ENCODE results near the gene YBX1. TPM values are rescaled to one million over a fixed set of nuclear protein-coding genes. Genes with fewer than 3 reads are reported as not detected.

The YBX1 gene
- total RNA-seq (2016; rRNA removed; fragmentation: Illumina TruSeq; extraction: Trizol), result 500 and 628 TPM in 2 replicates
- 2,635 and 2,855 TPM in 2 replicates for total RNA-seq (2016; cell fraction: cytosol; rRNA removed; fragmentation: Illumina TruSeq; extraction: Trizol; ENCODE audit: low read depth)
- total RNA-seq (2016; cell fraction: insoluble cytoplasmic fraction; rRNA removed; fragmentation: Illumina TruSeq; extraction: Trizol), result 446 and 624 TPM in 2 replicates
- total RNA-seq (2016; cell fraction: membrane; rRNA removed; fragmentation: Illumina TruSeq; extraction: Trizol), result 2,272 and 2,458 TPM in 2 replicates
- total RNA-seq (2016; cell fraction: nucleus; rRNA removed; fragmentation: Illumina TruSeq; extraction: Trizol), result 173 and 199 TPM in 2 replicates
- polyA plus RNA-seq (2011; rRNA removed), result 228 and 339 TPM in 2 replicates
- 382 and 398 TPM in 2 replicates for polyA plus RNA-seq (2011; cell fraction: cytosol; rRNA removed)
- polyA plus RNA-seq (2011; cell fraction: nucleus; rRNA removed), result 111 and 112 TPM in 2 replicates
- 423 and 572 TPM in 2 replicates for polyA plus RNA-seq (2012)
- 6,320 and 6,728 TPM in 2 replicates for polyA plus RNA-seq (2016; cell fraction: cytosol; fragmentation: Illumina TruSeq; extraction: Trizol; ENCODE audit: low read depth)
- polyA plus RNA-seq (2016; cell fraction: insoluble cytoplasmic fraction; fragmentation: Illumina TruSeq; extraction: Trizol; ENCODE audit: low read depth), result 864 and 1,004 TPM in 2 replicates
- 4,286 and 4,875 TPM in 2 replicates for polyA plus RNA-seq (2016; cell fraction: membrane; fragmentation: Illumina TruSeq; extraction: Trizol; ENCODE audit: low read depth)
- polyA plus RNA-seq (2016; cell fraction: nucleus; fragmentation: Illumina TruSeq; extraction: Trizol; ENCODE audit: insufficient read depth, low read depth), result 505 and 511 TPM in 2 replicates
- polyA minus RNA-seq (2011; rRNA and poly(A)+ RNA removed; ENCODE audit: low replicate concordance), result 85.6 and 223 TPM in 2 replicates
- polyA minus RNA-seq (2011; cell fraction: cytosol; rRNA and poly(A)+ RNA removed), result 140 and 193 TPM in 2 replicates
- polyA minus RNA-seq (2011; cell fraction: nucleus; rRNA and poly(A)+ RNA removed), result 69.1 and 71.2 TPM in 2 replicates
- percentile 99 among the genes with signal in this experiment for Bru-seq, nascent RNA
- percentile 98 among the genes with signal in this experiment for BruChase-seq, experiment 1, labeled RNA remaining after a 6-hour chase
- BruChase-seq, experiment 2, labeled RNA remaining after a 2-hour chase, result percentile 97 among the genes with signal in this experiment
- long read RNA-seq, experiment 1, transcript YBX1-201 (8 exons, 1,514 nt), result major isoform, 52 of 212 reads
- long read RNA-seq, experiment 1, partial matches to known transcripts, result 158 of 212 reads
- long read RNA-seq, experiment 1, other reads (novel, unspliced or antisense), result 1 of 212 reads
- long read RNA-seq, experiment 2, transcript YBX1-201 (8 exons, 1,514 nt), result major isoform, 812 of 1,015 reads
- long read RNA-seq, experiment 2, partial matches to known transcripts, result 170 of 1,015 reads
- long read RNA-seq, experiment 2, other reads (novel, unspliced or antisense), result 31 of 1,015 reads

DNA sequence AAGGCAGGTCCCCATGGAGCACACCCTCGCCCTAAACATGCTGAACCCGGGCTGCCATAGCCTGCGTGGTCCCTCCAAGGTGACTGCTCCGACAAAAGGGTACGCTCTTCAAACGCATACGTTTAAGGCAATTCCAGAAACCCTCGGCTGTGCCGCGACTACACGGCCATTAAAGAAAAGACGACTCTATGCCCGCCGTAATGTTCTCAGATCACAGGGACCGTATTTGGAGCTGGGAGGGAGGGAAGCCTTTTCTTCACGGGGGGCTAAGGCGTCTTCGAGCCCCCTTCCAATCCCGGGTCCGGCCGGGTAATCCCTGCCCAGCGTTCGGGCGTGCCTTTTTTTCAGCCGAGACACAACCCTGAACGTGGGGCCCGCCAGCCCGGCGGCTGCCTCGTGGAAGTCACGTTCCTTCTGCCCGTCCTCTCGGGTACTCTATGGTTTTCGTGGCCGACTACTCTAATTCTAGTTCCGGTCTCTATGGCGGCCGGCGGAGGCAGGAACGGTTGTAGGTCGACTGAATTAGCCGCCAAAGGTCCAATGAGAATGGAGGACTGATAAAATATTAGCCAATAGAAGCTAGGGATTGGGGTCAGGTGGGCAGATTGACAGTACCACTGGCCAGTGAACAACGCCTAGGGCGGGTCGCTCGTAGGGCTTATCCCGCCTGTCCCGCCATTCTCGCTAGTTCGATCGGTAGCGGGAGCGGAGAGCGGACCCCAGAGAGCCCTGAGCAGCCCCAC, at the start of gene YBX1:
Gene YBX1, plus strand, starts transcription at position 678 of the 743 bp plus-strand sequence. CDS start 148 bp downstream, outside the sequence.
- ChIA-PET POLR2A (interaction anchor here (0.6 to 5.3 kb wide), 25 partner anchors 8 to 298 kb away, joined by 3 to 51 read pairs (median 5); partner anchors contain the start of genes C1orf50, CLDN19, P3H1 and PPIH), CTCF (ENCODE audit: low intra/inter-chr PET ratio, low total read pairs) (no interaction called here)
- intact Hi-C loops (cut with micrococcal nuclease; ENCODE audit: unreplicated experiment) (loop anchor here (2.0 kb wide), 1 partner anchor 23 kb away; the partner anchor contains the start of gene PPIH), in situ Hi-C loops (cut with HindIII; ENCODE audit: extremely low pct_ligation_motif_present, low pct_unique_long_range_greater_than_20kb) (no loop called here)
- Histone ChIP-seq H2AFZ (ENCODE audit: low read length) (no peak within 1 kb of the TSS), H3K4me1 (ENCODE audit: insufficient read depth, low read length) (peaks cover 46% of the 10 kb centered on the region), H3K9ac (ENCODE audit: insufficient read depth, low read depth, low read length) (peak within 1 kb of the TSS; percentile 97), H3K9me3 (ENCODE audit: low read length) (no peaks in the 10 kb centered on the region), H4K20me1 (ENCODE audit: insufficient read depth, low read length) (peaks cover 38% of the 10 kb centered on the region), H3K27ac (ENCODE audit: extremely low read length, insufficient read depth, low read length) (peak within 1 kb of the TSS; percentile 95), H3K79me2 (ENCODE audit: insufficient read depth, low read length) (peaks cover 61% of the 10 kb centered on the region), H3K27me3 (ENCODE audit: control insufficient read depth in 1 of 2, insufficient read depth in 2 of 2, low read length in 2 of 2) (no peaks in the 10 kb centered on the region; a peak in 1 of 5 replicates), H3K4me2 (ENCODE audit: low read depth, low read length) (peak within 1 kb of the TSS; percentile 99), H3K4me3 (replicated peaks in 1 of 3; ENCODE audit: insufficient read depth in 1 of 3, low read depth in 2 of 3, low read length in 3 of 3) (peak within 1 kb of the TSS; percentile 76 to 87 (median 86)), H3K36me3 (replicated peaks in 1 of 2; ENCODE audit: control insufficient read depth in 1 of 2, insufficient read depth in 2 of 2, low read length in 2 of 2) (peaks cover 0 to 6% of the 10 kb centered on the region in 2 experiments; a peak in 3 of 5 replicates)
- ATAC-seq (peak; percentile 95), FAIRE-seq (peak; percentile 94), DNase-seq (ENCODE audit: low spot score) (peak; percentile 98)
- 0% methylated on average over 42 of the region's 54 CpGs for WGBS (ENCODE audit: low lambda C conversion rate)
- BruUV-seq (replicated peaks), result no TSS peak
- TF ChIP-seq, protein P1, sequence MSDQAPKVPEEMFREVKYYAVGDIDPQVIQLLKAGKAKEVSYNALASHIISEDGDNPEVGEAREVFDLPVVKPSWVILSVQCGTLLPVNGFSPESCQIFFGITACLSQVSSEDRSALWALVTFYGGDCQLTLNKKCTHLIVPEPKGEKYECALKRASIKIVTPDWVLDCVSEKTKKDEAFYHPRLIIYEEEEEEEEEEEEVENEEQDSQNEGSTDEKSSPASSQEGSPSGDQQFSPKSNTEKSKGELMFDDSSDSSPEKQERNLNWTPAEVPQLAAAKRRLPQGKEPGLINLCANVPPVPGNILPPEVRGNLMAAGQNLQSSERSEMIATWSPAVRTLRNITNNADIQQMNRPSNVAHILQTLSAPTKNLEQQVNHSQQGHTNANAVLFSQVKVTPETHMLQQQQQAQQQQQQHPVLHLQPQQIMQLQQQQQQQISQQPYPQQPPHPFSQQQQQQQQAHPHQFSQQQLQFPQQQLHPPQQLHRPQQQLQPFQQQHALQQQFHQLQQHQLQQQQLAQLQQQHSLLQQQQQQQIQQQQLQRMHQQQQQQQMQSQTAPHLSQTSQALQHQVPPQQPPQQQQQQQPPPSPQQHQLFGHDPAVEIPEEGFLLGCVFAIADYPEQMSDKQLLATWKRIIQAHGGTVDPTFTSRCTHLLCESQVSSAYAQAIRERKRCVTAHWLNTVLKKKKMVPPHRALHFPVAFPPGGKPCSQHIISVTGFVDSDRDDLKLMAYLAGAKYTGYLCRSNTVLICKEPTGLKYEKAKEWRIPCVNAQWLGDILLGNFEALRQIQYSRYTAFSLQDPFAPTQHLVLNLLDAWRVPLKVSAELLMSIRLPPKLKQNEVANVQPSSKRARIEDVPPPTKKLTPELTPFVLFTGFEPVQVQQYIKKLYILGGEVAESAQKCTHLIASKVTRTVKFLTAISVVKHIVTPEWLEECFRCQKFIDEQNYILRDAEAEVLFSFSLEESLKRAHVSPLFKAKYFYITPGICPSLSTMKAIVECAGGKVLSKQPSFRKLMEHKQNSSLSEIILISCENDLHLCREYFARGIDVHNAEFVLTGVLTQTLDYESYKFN (CRISPR knock-in tag; conservative IDR thresholded peaks at IDR 0.05), result peak; percentile 26
- TF ChIP-seq KLF16 (CRISPR knock-in tag; IDR thresholded peaks at IDR 0.05) (peak in 1 of 2 experiments; percentile 37; a peak in 1 of 4 replicates), SNAI1 (CRISPR knock-in tag; IDR thresholded peaks at IDR 0.05; ENCODE audit: borderline replicate concordance) (0 out of 2 replicates have a peak, but pooled peaks have one; percentile 45), SP1 (IDR thresholded peaks at IDR 0.05) (no peak), SP1 (CRISPR knock-in tag; IDR thresholded peaks at IDR 0.05) (peak; percentile 41; the same call in 1 of the 2 replicates), ATRX (CRISPR knock-in tag; IDR thresholded peaks at IDR 0.05; ENCODE audit: borderline replicate concordance) (no peak), CBX2 (IDR thresholded peaks at IDR 0.05; ENCODE audit: low read depth, low read length) (no peak), CBX2 (CRISPR knock-in tag; IDR thresholded peaks at IDR 0.05; ENCODE audit: low read depth) (no peak)
- TF ChIP-seq, protein P2, sequence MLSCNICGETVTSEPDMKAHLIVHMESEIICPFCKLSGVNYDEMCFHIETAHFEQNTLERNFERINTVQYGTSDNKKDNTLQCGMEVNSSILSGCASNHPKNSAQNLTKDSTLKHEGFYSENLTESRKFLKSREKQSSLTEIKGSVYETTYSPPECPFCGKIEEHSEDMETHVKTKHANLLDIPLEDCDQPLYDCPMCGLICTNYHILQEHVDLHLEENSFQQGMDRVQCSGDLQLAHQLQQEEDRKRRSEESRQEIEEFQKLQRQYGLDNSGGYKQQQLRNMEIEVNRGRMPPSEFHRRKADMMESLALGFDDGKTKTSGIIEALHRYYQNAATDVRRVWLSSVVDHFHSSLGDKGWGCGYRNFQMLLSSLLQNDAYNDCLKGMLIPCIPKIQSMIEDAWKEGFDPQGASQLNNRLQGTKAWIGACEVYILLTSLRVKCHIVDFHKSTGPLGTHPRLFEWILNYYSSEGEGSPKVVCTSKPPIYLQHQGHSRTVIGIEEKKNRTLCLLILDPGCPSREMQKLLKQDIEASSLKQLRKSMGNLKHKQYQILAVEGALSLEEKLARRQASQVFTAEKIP (CRISPR knock-in tag; IDR thresholded peaks at IDR 0.05; ENCODE audit: borderline replicate concordance), result no peak
- TF ChIP-seq, protein P3, sequence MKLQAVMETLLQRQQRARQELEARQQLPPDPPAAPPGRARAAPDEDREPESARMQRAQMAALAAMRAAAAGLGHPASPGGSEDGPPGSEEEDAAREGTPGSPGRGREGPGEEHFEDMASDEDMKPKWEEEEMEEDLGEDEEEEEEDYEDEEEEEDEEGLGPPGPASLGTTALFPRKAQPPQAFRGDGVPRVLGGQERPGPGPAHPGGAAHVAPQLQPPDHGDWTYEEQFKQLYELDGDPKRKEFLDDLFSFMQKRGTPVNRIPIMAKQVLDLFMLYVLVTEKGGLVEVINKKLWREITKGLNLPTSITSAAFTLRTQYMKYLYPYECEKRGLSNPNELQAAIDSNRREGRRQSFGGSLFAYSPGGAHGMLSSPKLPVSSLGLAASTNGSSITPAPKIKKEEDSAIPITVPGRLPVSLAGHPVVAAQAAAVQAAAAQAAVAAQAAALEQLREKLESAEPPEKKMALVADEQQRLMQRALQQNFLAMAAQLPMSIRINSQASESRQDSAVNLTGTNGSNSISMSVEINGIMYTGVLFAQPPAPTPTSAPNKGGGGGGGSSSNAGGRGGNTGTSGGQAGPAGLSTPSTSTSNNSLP (IDR thresholded peaks at IDR 0.05; ENCODE audit: low read depth, low read length), result no peak

All from HepG2 (cell line).